OCI-LY1 (cell line): ENCODE results near the gene ITGAX.

Source experiments
- H2AFZ ChIP-seq: fragments of 200-600 bp; sonication (generic), shearing (Covaris generic); 2 replicates; pipeline ENCODE4 v1.6.0; 2014; ENCODE audit warnings: antibody characterized with exemption, mild to moderate bottlenecking, low read length
- H3F3A ChIP-seq: fragments of 200-600 bp; sonication (generic), shearing (Covaris generic); 2 replicates; pipeline ENCODE4 v1.6.0; 2014; ENCODE audit warnings: mild to moderate bottlenecking, antibody characterized with exemption, low read length, moderate library complexity; ENCODE audit not compliant: insufficient read depth
- H3K27ac ChIP-seq: fragments of 200-600 bp; sonication (generic); 2 replicates; pipeline ENCODE4 v1.5.1; 2014; ENCODE audit warnings: low read length, mixed run types, mild to moderate bottlenecking, low read depth; ENCODE audit not compliant: poor library complexity, severe bottlenecking
- H3K27me3 ChIP-seq: fragments of 200-600 bp; sonication (generic); 2 replicates; pipeline ENCODE4 v1.6.0; 2014; ENCODE audit warnings: antibody characterized with exemption, mild to moderate bottlenecking, low read length, moderate library complexity; ENCODE audit not compliant: insufficient read depth
- H3K36me3 ChIP-seq: fragments of 200-600 bp; sonication (generic); 2 replicates; pipeline ENCODE4 v1.6.1; 2014; ENCODE audit warnings: mild to moderate bottlenecking, antibody characterized with exemption, low read length, moderate library complexity, mixed read lengths; ENCODE audit not compliant: insufficient read depth
- H3K4me1 ChIP-seq: fragments of 200-600 bp; sonication (generic); 2 replicates; pipeline ENCODE4 v1.5.1; 2014; ENCODE audit warnings: mild to moderate bottlenecking, low read length, moderate library complexity; ENCODE audit not compliant: insufficient read depth, severe bottlenecking
- H3K4me2 ChIP-seq: fragments of 200-600 bp; sonication (generic), shearing (Covaris generic); 2 replicates; pipeline ENCODE4 v1.6.1; 2014; ENCODE audit warnings: low read length
- H3K4me3 ChIP-seq: fragments of 200-600 bp; sonication (generic); 2 replicates; pipeline ENCODE4 v1.5.1; 2014; ENCODE audit warnings: low read length, low read depth, mild to moderate bottlenecking, mixed read lengths; ENCODE audit not compliant: poor library complexity, severe bottlenecking
- H3K79me2 ChIP-seq: fragments of 200-600 bp; shearing (Covaris generic); 2 replicates; pipeline ENCODE4 v1.6.1; 2016; ENCODE audit warnings: mixed run types, low read length, mixed read lengths; ENCODE audit not compliant: insufficient read depth
- H3K9ac ChIP-seq: fragments of 200-600 bp; sonication (generic), shearing (Covaris generic); 2 replicates; pipeline ENCODE4 v1.6.1; 2014; ENCODE audit warnings: mild to moderate bottlenecking, low read length, mixed read lengths
- H3K9me2 ChIP-seq: fragments of 200-600 bp; sonication (generic), shearing (Covaris generic); 2 replicates; pipeline ENCODE4 v1.6.1; 2014; ENCODE audit warnings: low read depth, mild to moderate bottlenecking, low read length, mixed read lengths
- H3K9me3 ChIP-seq: fragments of 200-600 bp; shearing (Covaris generic); 2 replicates; pipeline ENCODE4 v1.6.1; 2014; ENCODE audit warnings: low read length, mixed read lengths
- H4K20me1 ChIP-seq: fragments of 200-600 bp; sonication (generic), shearing (Covaris generic); 2 replicates; pipeline ENCODE4 v1.6.0; 2016; ENCODE audit warnings: mild to moderate bottlenecking, low read length; ENCODE audit not compliant: insufficient read depth
- EZH2 ChIP-seq: fragments of 200-600 bp; sonication (generic), shearing (Covaris generic); IDR thresholded peaks from 2 replicates; pipeline ENCODE4 v1.8.0; 2017; ENCODE audit warnings: borderline replicate concordance, mixed run types, mild to moderate bottlenecking, antibody characterized with exemption, low read length, moderate library complexity, mixed read lengths
- TF ChIP-seq, protein P1 (sequence below): fragments of 200-600 bp; sonication (generic), shearing (Covaris generic); IDR thresholded peaks from 2 replicates; pipeline ENCODE4 v1.5.1; 2017; ENCODE audit warnings: mild to moderate bottlenecking, antibody characterized with exemption, low read length, moderate library complexity, mixed read lengths

Gene ITGAX

DNA sequence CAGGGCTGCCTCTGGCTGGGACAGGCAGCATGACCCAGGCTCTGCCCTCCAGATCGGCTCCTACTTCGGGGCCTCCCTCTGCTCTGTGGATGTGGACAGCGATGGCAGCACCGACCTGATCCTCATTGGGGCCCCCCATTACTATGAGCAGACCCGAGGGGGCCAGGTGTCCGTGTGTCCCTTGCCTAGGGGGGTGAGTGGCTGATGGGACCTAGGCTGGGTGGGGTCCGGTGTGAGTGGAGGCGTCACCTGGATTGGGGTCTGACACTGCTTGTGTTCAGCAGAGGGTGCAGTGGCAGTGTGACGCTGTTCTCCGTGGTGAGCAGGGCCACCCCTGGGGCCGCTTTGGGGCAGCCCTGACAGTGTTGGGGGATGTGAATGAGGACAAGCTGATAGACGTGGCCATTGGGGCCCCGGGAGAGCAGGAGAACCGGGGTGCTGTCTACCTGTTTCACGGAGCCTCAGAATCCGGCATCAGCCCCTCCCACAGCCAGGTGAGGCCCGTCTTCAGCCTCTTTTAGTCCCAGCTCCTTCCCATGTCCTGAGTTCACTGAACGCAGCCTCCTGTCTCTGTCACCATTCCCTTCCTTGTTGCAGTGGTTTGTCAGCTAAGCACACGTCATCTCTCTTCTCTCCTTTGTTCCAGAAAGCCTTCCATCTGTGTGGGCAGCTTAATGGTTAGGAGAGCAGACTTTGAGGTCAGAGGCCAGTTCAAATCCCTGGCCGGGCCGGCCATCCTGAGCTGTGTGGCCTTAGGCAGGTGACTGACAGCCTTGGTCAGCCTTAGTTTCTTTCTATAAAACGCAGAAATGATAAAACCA is 56.3 kb downstream of the ITGAX start:
- H3K4me3 ChIP-seq: no peak overlapping the region
- H3K36me3 ChIP-seq: no peaks in the 10 kb centered on the region
- no peak overlapping the region for H3K4me2 ChIP-seq
- TF ChIP-seq EZH2: no peak
- TF ChIP-seq, protein P1, sequence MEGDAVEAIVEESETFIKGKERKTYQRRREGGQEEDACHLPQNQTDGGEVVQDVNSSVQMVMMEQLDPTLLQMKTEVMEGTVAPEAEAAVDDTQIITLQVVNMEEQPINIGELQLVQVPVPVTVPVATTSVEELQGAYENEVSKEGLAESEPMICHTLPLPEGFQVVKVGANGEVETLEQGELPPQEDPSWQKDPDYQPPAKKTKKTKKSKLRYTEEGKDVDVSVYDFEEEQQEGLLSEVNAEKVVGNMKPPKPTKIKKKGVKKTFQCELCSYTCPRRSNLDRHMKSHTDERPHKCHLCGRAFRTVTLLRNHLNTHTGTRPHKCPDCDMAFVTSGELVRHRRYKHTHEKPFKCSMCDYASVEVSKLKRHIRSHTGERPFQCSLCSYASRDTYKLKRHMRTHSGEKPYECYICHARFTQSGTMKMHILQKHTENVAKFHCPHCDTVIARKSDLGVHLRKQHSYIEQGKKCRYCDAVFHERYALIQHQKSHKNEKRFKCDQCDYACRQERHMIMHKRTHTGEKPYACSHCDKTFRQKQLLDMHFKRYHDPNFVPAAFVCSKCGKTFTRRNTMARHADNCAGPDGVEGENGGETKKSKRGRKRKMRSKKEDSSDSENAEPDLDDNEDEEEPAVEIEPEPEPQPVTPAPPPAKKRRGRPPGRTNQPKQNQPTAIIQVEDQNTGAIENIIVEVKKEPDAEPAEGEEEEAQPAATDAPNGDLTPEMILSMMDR: no peak
- H4K20me1 ChIP-seq: no peaks in the 10 kb centered on the region
- H3K9me3 ChIP-seq: no peaks in the 10 kb centered on the region
- H2AFZ ChIP-seq: no peak overlapping the region
- no peaks in the 10 kb centered on the region for H3K27me3 ChIP-seq
- H3K79me2 ChIP-seq: no peaks in the 10 kb centered on the region
- H3K27ac ChIP-seq: no peak overlapping the region
- H3K9me2 ChIP-seq: no peaks in the 10 kb centered on the region
- no peaks in the 10 kb centered on the region for H3K4me1 ChIP-seq
- no peaks in the 10 kb centered on the region for H3F3A ChIP-seq
- H3K9ac ChIP-seq: no peak overlapping the region

DNA sequence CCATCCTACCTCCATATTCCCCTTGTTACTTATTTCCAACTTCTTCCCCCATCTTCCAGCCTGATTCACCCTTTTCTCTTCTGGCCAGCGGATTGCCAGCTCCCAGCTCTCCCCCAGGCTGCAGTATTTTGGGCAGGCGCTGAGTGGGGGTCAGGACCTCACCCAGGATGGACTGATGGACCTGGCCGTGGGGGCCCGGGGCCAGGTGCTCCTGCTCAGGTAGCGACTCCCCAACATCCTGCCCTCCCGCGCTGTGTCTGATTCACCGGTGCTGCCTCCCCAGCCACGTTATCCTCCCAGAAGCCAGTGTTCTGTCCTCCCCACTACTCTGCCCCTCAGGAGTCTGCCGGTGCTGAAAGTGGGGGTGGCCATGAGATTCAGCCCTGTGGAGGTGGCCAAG is 57.8 kb downstream of the ITGAX start:
- Histone ChIP-seq H3K4me3 (no peak overlapping the region), H3K9me2 (no peaks in the 10 kb centered on the region), H3K27ac (no peak overlapping the region), H3K9me3 (no peaks in the 10 kb centered on the region), H3K4me1 (no peaks in the 10 kb centered on the region), H3K36me3 (no peaks in the 10 kb centered on the region), H4K20me1 (no peaks in the 10 kb centered on the region), H3K79me2 (no peaks in the 10 kb centered on the region), H3K27me3 (no peaks in the 10 kb centered on the region), H3F3A (no peaks in the 10 kb centered on the region), H3K9ac (no peak overlapping the region), H2AFZ (no peak overlapping the region), H3K4me2 (no peak overlapping the region)
- TF ChIP-seq, protein P1: no peak
- no peak for TF ChIP-seq EZH2

DNA sequence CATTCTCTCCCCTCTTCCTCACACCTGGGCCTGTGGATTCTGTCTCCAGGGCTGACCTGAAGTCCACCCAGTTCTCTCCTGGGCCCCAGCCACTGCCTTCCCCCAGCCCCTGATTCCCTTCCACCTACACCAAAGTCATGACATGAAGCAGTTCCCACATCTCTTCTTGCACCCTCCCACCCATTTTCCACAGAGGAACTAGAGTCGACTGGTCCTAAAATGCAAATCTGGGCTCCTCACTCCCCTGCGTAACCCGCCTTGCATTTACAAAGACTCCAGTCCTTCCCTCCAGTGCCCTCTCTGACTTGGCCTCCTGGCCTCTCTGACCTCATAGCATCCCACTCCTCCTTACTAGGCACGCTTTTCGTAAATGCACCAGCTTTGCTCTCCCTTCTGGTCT is 58.4 kb downstream of the ITGAX start:
- H2AFZ ChIP-seq: no peak overlapping the region
- no peak overlapping the region for H3K27ac ChIP-seq
- no peak overlapping the region for H3K9ac ChIP-seq
- H3K9me2 ChIP-seq: no peaks in the 10 kb centered on the region
- H3F3A ChIP-seq: no peaks in the 10 kb centered on the region
- H3K4me3 ChIP-seq: no peak overlapping the region
- no peaks in the 10 kb centered on the region for H3K79me2 ChIP-seq
- H4K20me1 ChIP-seq: no peaks in the 10 kb centered on the region
- H3K36me3 ChIP-seq: no peaks in the 10 kb centered on the region
- H3K9me3 ChIP-seq: no peaks in the 10 kb centered on the region
- no peaks in the 10 kb centered on the region for H3K4me1 ChIP-seq
- H3K27me3 ChIP-seq: no peaks in the 10 kb centered on the region
- TF ChIP-seq, protein P1: no peak
- no peak for TF ChIP-seq EZH2
- H3K4me2 ChIP-seq: no peak overlapping the region
